BLaER1 treated with 17β-estradiol and CSF1 and Interleukin-3, amounts not matched to agents 10 nM and 100 nM (cell line): ENCODE data around the gene GNPAT.

Experiments
- H3K27ac ChIP-seq, 11 experiments: shearing (Covaris generic); formaldehyde crosslinking; 2 replicates each; pipeline ENCODE4 v1.8.1; 2022
- H3K27me3 ChIP-seq, 11 experiments: shearing (Covaris generic); formaldehyde crosslinking; 2 replicates each; pipeline ENCODE4 v1.8.1; 2022
- H3K36me3 ChIP-seq, 11 experiments: shearing (Covaris generic); formaldehyde crosslinking; 2 replicates each; pipeline ENCODE4 v1.8.1; 2022
- H3K4me1 ChIP-seq, 10 experiments: shearing (Covaris generic); formaldehyde crosslinking; 2 replicates each; pipeline ENCODE4 v1.8.1; 2022
- H3K4me2 ChIP-seq, 11 experiments: shearing (Covaris generic); formaldehyde crosslinking; 2 replicates each; pipeline ENCODE4 v1.8.1; 2022
- H3K4me3 ChIP-seq, 10 experiments: shearing (Covaris generic); formaldehyde crosslinking; 2 replicates each; pipeline ENCODE4 v1.8.1; 2022
- H3K9ac ChIP-seq, 11 experiments: shearing (Covaris generic); formaldehyde crosslinking; 2 replicates each; pipeline ENCODE4 v1.8.1; 2022
- H3K9me3 ChIP-seq, 11 experiments: shearing (Covaris generic); formaldehyde crosslinking; replicated peaks in 1 of 11; 2 replicates each; pipeline ENCODE4 v1.8.1; 2022
- H4K20me1 ChIP-seq, 11 experiments: shearing (Covaris generic); formaldehyde crosslinking; 2 replicates each; pipeline ENCODE4 v1.8.1; 2022
- Cebpa-rat ChIP-seq, 11 experiments: shearing (Covaris generic); IDR thresholded peaks; 2 replicates each; pipeline ENCODE4 v1.8.1; 2022

The GNPAT gene

GRCh38 chr1:231200388-231201031 is 40.5 kb upstream of the GNPAT start:
- no peaks in the 10 kb centered on the region for H3K27me3 ChIP-seq
- H3K4me3 ChIP-seq: no peak overlapping the region
- H3K4me2 ChIP-seq: no peak overlapping the region
- H3K36me3 ChIP-seq: no peaks in the 10 kb centered on the region
- no peak overlapping the region for H3K9ac ChIP-seq
- H3K9me3 ChIP-seq: no peaks in the 10 kb centered on the region
- H4K20me1 ChIP-seq: no peaks in the 10 kb centered on the region; a peak in 1 of 22 replicates
- H3K27ac ChIP-seq: no peak overlapping the region
- no peak for TF ChIP-seq Cebpa-rat (IDR thresholded peaks at IDR 0.05)
- H3K4me1 ChIP-seq: peaks cover 0 to 14% (median 5%) of the 10 kb centered on the region in 10 experiments; a peak in 15 of 20 replicates

GRCh38 chr1:231201375-231201978 is 39.5 kb upstream of the GNPAT start:
- Histone ChIP-seq H3K27me3 (no peaks in the 10 kb centered on the region), H3K4me2 (no peak overlapping the region), H3K9me3 (no peaks in the 10 kb centered on the region), H3K36me3 (no peaks in the 10 kb centered on the region), H3K4me1 (peaks cover 0 to 10% (median 0%) of the 10 kb centered on the region in 10 experiments; a peak in 5 of 20 replicates), H4K20me1 (no peaks in the 10 kb centered on the region; a peak in 1 of 22 replicates), H3K27ac (no peak overlapping the region), H3K9ac (no peak overlapping the region), H3K4me3 (no peak overlapping the region)
- TF ChIP-seq Cebpa-rat (IDR thresholded peaks at IDR 0.05): no peak

- H3K9me3 ChIP-seq: no peaks in the 10 kb centered on the region
- H4K20me1 ChIP-seq: no peaks in the 10 kb centered on the region; a peak in 1 of 22 replicates
- no peak overlapping the region for H3K4me2 ChIP-seq
- H3K36me3 ChIP-seq: no peaks in the 10 kb centered on the region
- no peak overlapping the region for H3K9ac ChIP-seq
- no peak overlapping the region for H3K4me3 ChIP-seq
- no peak for TF ChIP-seq Cebpa-rat (IDR thresholded peaks at IDR 0.05)
- no peak overlapping the region for H3K27ac ChIP-seq
- H3K27me3 ChIP-seq: no peaks in the 10 kb centered on the region
- H3K4me1 ChIP-seq: peaks cover 0 to 16% (median 6%) of the 10 kb centered on the region in 10 experiments; a peak in 10 of 20 replicates
These were observed 38.9 kb upstream of the GNPAT start for GRCh38 chr1:231201979-231202633.

GRCh38 chr1:231203259-231204057 is 37.6 kb upstream of the GNPAT start:
- H3K27ac ChIP-seq: no peak overlapping the region
- peaks cover 0 to 23% (median 7%) of the 10 kb centered on the region in 10 experiments; a peak in 10 of 20 replicates for H3K4me1 ChIP-seq
- H3K9me3 ChIP-seq: no peaks in the 10 kb centered on the region
- no peaks in the 10 kb centered on the region for H3K27me3 ChIP-seq
- no peak overlapping the region for H3K9ac ChIP-seq
- no peaks in the 10 kb centered on the region; a peak in 1 of 22 replicates for H4K20me1 ChIP-seq
- no peak overlapping the region for H3K4me3 ChIP-seq
- peak overlapping the region in 2 of 11 experiments; percentile 12 to 13; a peak in 2 of 22 replicates for H3K4me2 ChIP-seq
- TF ChIP-seq Cebpa-rat (IDR thresholded peaks at IDR 0.05): no peak
- H3K36me3 ChIP-seq: no peaks in the 10 kb centered on the region

GRCh38 chr1:231206856-231207255 is 34.2 kb upstream of the GNPAT start:
- no peak for TF ChIP-seq Cebpa-rat (IDR thresholded peaks at IDR 0.05)
- Histone ChIP-seq H3K27ac (no peak overlapping the region), H4K20me1 (no peaks in the 10 kb centered on the region; a peak in 1 of 22 replicates), H3K4me1 (peaks cover 0 to 43% (median 17%) of the 10 kb centered on the region in 10 experiments; a peak in 16 of 20 replicates), H3K27me3 (no peaks in the 10 kb centered on the region), H3K4me2 (peak overlapping the region in 5 of 11 experiments; percentile 7 to 38 (median 22); a peak in 7 of 22 replicates), H3K4me3 (no peak overlapping the region), H3K9ac (no peak overlapping the region), H3K9me3 (no peaks in the 10 kb centered on the region), H3K36me3 (no peaks in the 10 kb centered on the region)

GRCh38 chr1:231207437-231207836 is 33.6 kb upstream of the GNPAT start:
- Histone ChIP-seq H3K36me3 (no peaks in the 10 kb centered on the region), H3K4me1 (peaks cover 0 to 48% (median 23%) of the 10 kb centered on the region in 10 experiments; a peak in 16 of 20 replicates), H3K9ac (no peak overlapping the region; a peak in 1 of 22 replicates), H4K20me1 (no peaks in the 10 kb centered on the region; a peak in 1 of 22 replicates), H3K4me3 (no peak overlapping the region), H3K27me3 (no peaks in the 10 kb centered on the region), H3K9me3 (no peaks in the 10 kb centered on the region), H3K4me2 (peak overlapping the region in 5 of 11 experiments; percentile 7 to 38 (median 22); a peak in 6 of 22 replicates), H3K27ac (no peak overlapping the region)
- TF ChIP-seq Cebpa-rat (IDR thresholded peaks at IDR 0.05): no peak

GRCh38 chr1:231208980-231209379 is 32.0 kb upstream of the GNPAT start:
- Histone ChIP-seq H3K4me1 (peaks cover 0 to 58% (median 33%) of the 10 kb centered on the region in 10 experiments; a peak in 16 of 20 replicates), H3K9me3 (no peaks in the 10 kb centered on the region), H3K27me3 (no peaks in the 10 kb centered on the region), H3K27ac (no peak overlapping the region), H3K4me2 (no peak overlapping the region), H4K20me1 (no peaks in the 10 kb centered on the region), H3K4me3 (no peak overlapping the region), H3K36me3 (no peaks in the 10 kb centered on the region), H3K9ac (no peak overlapping the region)
- TF ChIP-seq Cebpa-rat (IDR thresholded peaks at IDR 0.05): no peak

GRCh38 chr1:231209531-231209930 is 31.5 kb upstream of the GNPAT start:
- H3K27ac ChIP-seq: peak overlapping the region in 1 of 11 experiments; percentile 29; a peak in 1 of 22 replicates

More at GRCh38 chr1:231209531-231209930, 31.5 kb upstream of the GNPAT start:
- Histone ChIP-seq H3K9ac (no peak overlapping the region), H3K36me3 (no peaks in the 10 kb centered on the region), H3K9me3 (no peaks in the 10 kb centered on the region), H3K4me2 (no peak overlapping the region), H3K4me3 (no peak overlapping the region), H4K20me1 (no peaks in the 10 kb centered on the region), H3K4me1 (peaks cover 0 to 63% (median 38%) of the 10 kb centered on the region in 10 experiments; a peak in 16 of 20 replicates), H3K27me3 (no peaks in the 10 kb centered on the region)
- no peak for TF ChIP-seq Cebpa-rat (IDR thresholded peaks at IDR 0.05)
